ENCODE results near the gene MPPED1.

The MPPED1 gene

GRCh38 chr22:43510281-43511070 lies 98.7 kb downstream of the MPPED1 start:
- Histone ChIP-seq H3K36me3 (ENCODE audit: control insufficient read depth in 5 of 5, insufficient read depth in 5 of 5, low read length in 5 of 5) (no peaks in the 10 kb centered on the region), H3K27ac (ENCODE audit: low read depth, low read length) (no peak overlapping the region), H3K9ac (ENCODE audit: low read length in 5 of 5) (no peak overlapping the region), H3K4me1 (ENCODE audit: control insufficient read depth in 5 of 5, insufficient read depth in 5 of 5, low read length in 5 of 5) (no peaks in the 10 kb centered on the region), H3K9me3 (ENCODE audit: control insufficient read depth in 5 of 5, low read length in 5 of 5) (peaks cover 0 to 4% (median 0%) of the 10 kb centered on the region in 5 donors), H3K27me3 (ENCODE audit: control insufficient read depth in 5 of 5, insufficient read depth in 4 of 5, low read length in 5 of 5) (peaks cover 3 to 14% (median 7%) of the 10 kb centered on the region in 5 donors), H3K4me3 (ENCODE audit: low read depth in 1 of 5, low read length in 5 of 5) (no peak overlapping the region)

- Histone ChIP-seq H3K36me3 (ENCODE audit: control insufficient read depth in 5 of 5, insufficient read depth in 5 of 5, low read length in 5 of 5) (no peaks in the 10 kb centered on the region), H3K27ac (ENCODE audit: low read depth, low read length) (no peak overlapping the region), H3K4me3 (ENCODE audit: low read depth in 1 of 5, low read length in 5 of 5) (no peak overlapping the region), H3K27me3 (ENCODE audit: control insufficient read depth in 5 of 5, insufficient read depth in 4 of 5, low read length in 5 of 5) (peaks cover 3 to 22% (median 8%) of the 10 kb centered on the region in 5 donors), H3K9ac (ENCODE audit: low read length in 5 of 5) (no peak overlapping the region), H3K9me3 (ENCODE audit: control insufficient read depth in 5 of 5, low read length in 5 of 5) (peaks cover 0 to 4% (median 0%) of the 10 kb centered on the region in 5 donors), H3K4me1 (ENCODE audit: control insufficient read depth in 5 of 5, insufficient read depth in 5 of 5, low read length in 5 of 5) (no peaks in the 10 kb centered on the region)
Measured at GRCh38 chr22:43511276-43511910, 99.6 kb downstream of the MPPED1 start.

- peaks cover 0 to 4% (median 0%) of the 10 kb centered on the region in 5 donors for H3K9me3 ChIP-seq (ENCODE audit: control insufficient read depth in 5 of 5, low read length in 5 of 5)
- H3K4me1 ChIP-seq (ENCODE audit: control insufficient read depth in 5 of 5, insufficient read depth in 5 of 5, low read length in 5 of 5) = no peaks in the 10 kb centered on the region
- H3K36me3 ChIP-seq (ENCODE audit: control insufficient read depth in 5 of 5, insufficient read depth in 5 of 5, low read length in 5 of 5) = no peaks in the 10 kb centered on the region
- no peak overlapping the region for H3K27ac ChIP-seq (ENCODE audit: low read depth, low read length)
- H3K4me3 ChIP-seq (ENCODE audit: low read depth in 1 of 5, low read length in 5 of 5) = no peak overlapping the region
- peaks cover 3 to 22% (median 10%) of the 10 kb centered on the region in 5 donors for H3K27me3 ChIP-seq (ENCODE audit: control insufficient read depth in 5 of 5, insufficient read depth in 4 of 5, low read length in 5 of 5)
- no peak overlapping the region for H3K9ac ChIP-seq (ENCODE audit: low read length in 5 of 5)
Measured at GRCh38 chr22:43512279-43512678, 100.5 kb downstream of the MPPED1 start.

GRCh38 chr22:43514476-43515157 lies 102.8 kb downstream of the MPPED1 start:
- H3K4me1 ChIP-seq (ENCODE audit: control insufficient read depth in 5 of 5, insufficient read depth in 5 of 5, low read length in 5 of 5) = no peaks in the 10 kb centered on the region
- no peaks in the 10 kb centered on the region for H3K9me3 ChIP-seq (ENCODE audit: control insufficient read depth in 5 of 5, low read length in 5 of 5)
- H3K4me3 ChIP-seq (ENCODE audit: low read depth in 1 of 5, low read length in 5 of 5) = no peak overlapping the region
- no peaks in the 10 kb centered on the region for H3K36me3 ChIP-seq (ENCODE audit: control insufficient read depth in 5 of 5, insufficient read depth in 5 of 5, low read length in 5 of 5)
- H3K9ac ChIP-seq (ENCODE audit: low read length in 5 of 5) = no peak overlapping the region
- no peak overlapping the region for H3K27ac ChIP-seq (ENCODE audit: low read depth, low read length)
- H3K27me3 ChIP-seq (ENCODE audit: control insufficient read depth in 5 of 5, insufficient read depth in 4 of 5, low read length in 5 of 5) = peaks cover 3 to 22% (median 7%) of the 10 kb centered on the region in 5 donors

GRCh38 chr22:43515411-43515810 lies 103.6 kb downstream of the MPPED1 start:
- H3K27me3 ChIP-seq (ENCODE audit: control insufficient read depth in 5 of 5, insufficient read depth in 4 of 5, low read length in 5 of 5) = peaks cover under 1 to 22% (median 7%) of the 10 kb centered on the region in 5 donors
- H3K9ac ChIP-seq (ENCODE audit: low read length in 5 of 5) = no peak overlapping the region
- H3K4me3 ChIP-seq (ENCODE audit: low read depth in 1 of 5, low read length in 5 of 5) = no peak overlapping the region
- H3K36me3 ChIP-seq (ENCODE audit: control insufficient read depth in 5 of 5, insufficient read depth in 5 of 5, low read length in 5 of 5) = no peaks in the 10 kb centered on the region
- no peaks in the 10 kb centered on the region for H3K4me1 ChIP-seq (ENCODE audit: control insufficient read depth in 5 of 5, insufficient read depth in 5 of 5, low read length in 5 of 5)
- H3K9me3 ChIP-seq (ENCODE audit: control insufficient read depth in 5 of 5, low read length in 5 of 5) = no peaks in the 10 kb centered on the region
- no peak overlapping the region for H3K27ac ChIP-seq (ENCODE audit: low read depth, low read length)

- Histone ChIP-seq H3K27ac (ENCODE audit: low read depth, low read length) (no peak overlapping the region), H3K36me3 (ENCODE audit: control insufficient read depth in 5 of 5, insufficient read depth in 5 of 5, low read length in 5 of 5) (no peaks in the 10 kb centered on the region), H3K4me3 (ENCODE audit: low read depth in 1 of 5, low read length in 5 of 5) (no peak overlapping the region), H3K27me3 (ENCODE audit: control insufficient read depth in 5 of 5, insufficient read depth in 4 of 5, low read length in 5 of 5) (peaks cover 0 to 22% (median 7%) of the 10 kb centered on the region in 5 donors), H3K9ac (ENCODE audit: low read length in 5 of 5) (no peak overlapping the region), H3K9me3 (ENCODE audit: control insufficient read depth in 5 of 5, low read length in 5 of 5) (no peaks in the 10 kb centered on the region), H3K4me1 (ENCODE audit: control insufficient read depth in 5 of 5, insufficient read depth in 5 of 5, low read length in 5 of 5) (no peaks in the 10 kb centered on the region)
Measured at GRCh38 chr22:43515902-43516301, 104.1 kb downstream of the MPPED1 start.

GRCh38 chr22:43516386-43516785 lies 104.6 kb downstream of the MPPED1 start:
- no peak overlapping the region for H3K4me3 ChIP-seq (ENCODE audit: low read depth in 1 of 5, low read length in 5 of 5)
- no peaks in the 10 kb centered on the region for H3K36me3 ChIP-seq (ENCODE audit: control insufficient read depth in 5 of 5, insufficient read depth in 5 of 5, low read length in 5 of 5)
- H3K9me3 ChIP-seq (ENCODE audit: control insufficient read depth in 5 of 5, low read length in 5 of 5) = no peaks in the 10 kb centered on the region
- H3K27ac ChIP-seq (ENCODE audit: low read depth, low read length) = no peak overlapping the region
- no peak overlapping the region for H3K9ac ChIP-seq (ENCODE audit: low read length in 5 of 5)
- H3K4me1 ChIP-seq (ENCODE audit: control insufficient read depth in 5 of 5, insufficient read depth in 5 of 5, low read length in 5 of 5) = no peaks in the 10 kb centered on the region
- H3K27me3 ChIP-seq (ENCODE audit: control insufficient read depth in 5 of 5, insufficient read depth in 4 of 5, low read length in 5 of 5) = peaks cover 0 to 22% (median 7%) of the 10 kb centered on the region in 5 donors

GRCh38 chr22:43516996-43517635 lies 105.3 kb downstream of the MPPED1 start:
- Histone ChIP-seq H3K4me3 (ENCODE audit: low read depth in 1 of 5, low read length in 5 of 5) (no peak overlapping the region), H3K36me3 (ENCODE audit: control insufficient read depth in 5 of 5, insufficient read depth in 5 of 5, low read length in 5 of 5) (no peaks in the 10 kb centered on the region), H3K9me3 (ENCODE audit: control insufficient read depth in 5 of 5, low read length in 5 of 5) (no peaks in the 10 kb centered on the region), H3K27me3 (ENCODE audit: control insufficient read depth in 5 of 5, insufficient read depth in 4 of 5, low read length in 5 of 5) (peaks cover 0 to 16% (median 7%) of the 10 kb centered on the region in 5 donors), H3K27ac (ENCODE audit: low read depth, low read length) (no peak overlapping the region), H3K9ac (ENCODE audit: low read length in 5 of 5) (no peak overlapping the region), H3K4me1 (ENCODE audit: control insufficient read depth in 5 of 5, insufficient read depth in 5 of 5, low read length in 5 of 5) (no peaks in the 10 kb centered on the region)

- no peak overlapping the region for H3K27ac ChIP-seq (ENCODE audit: low read depth, low read length)
- no peaks in the 10 kb centered on the region for H3K9me3 ChIP-seq (ENCODE audit: control insufficient read depth in 5 of 5, low read length in 5 of 5)
- H3K4me1 ChIP-seq (ENCODE audit: control insufficient read depth in 5 of 5, insufficient read depth in 5 of 5, low read length in 5 of 5) = no peaks in the 10 kb centered on the region
- peaks cover 0 to 12% (median 3%) of the 10 kb centered on the region in 5 donors for H3K27me3 ChIP-seq (ENCODE audit: control insufficient read depth in 5 of 5, insufficient read depth in 4 of 5, low read length in 5 of 5)
- no peak overlapping the region for H3K4me3 ChIP-seq (ENCODE audit: low read depth in 1 of 5, low read length in 5 of 5)
- no peaks in the 10 kb centered on the region for H3K36me3 ChIP-seq (ENCODE audit: control insufficient read depth in 5 of 5, insufficient read depth in 5 of 5, low read length in 5 of 5)
- H3K9ac ChIP-seq (ENCODE audit: low read length in 5 of 5) = no peak overlapping the region
Measured at GRCh38 chr22:43520632-43521039, 108.8 kb downstream of the MPPED1 start.

All from subcutaneous abdominal adipose tissue (tissue), 5 donors.